Pons (tissue), 1 donor: ENCODE results near the gene SLC19A1.

Experiments
- DNase-seq: peaks from one replicate; pipeline ENCODE4 v3.0.0-alpha.2; 2016; ENCODE audit warnings: low spot score

Gene SLC19A1

DNA sequence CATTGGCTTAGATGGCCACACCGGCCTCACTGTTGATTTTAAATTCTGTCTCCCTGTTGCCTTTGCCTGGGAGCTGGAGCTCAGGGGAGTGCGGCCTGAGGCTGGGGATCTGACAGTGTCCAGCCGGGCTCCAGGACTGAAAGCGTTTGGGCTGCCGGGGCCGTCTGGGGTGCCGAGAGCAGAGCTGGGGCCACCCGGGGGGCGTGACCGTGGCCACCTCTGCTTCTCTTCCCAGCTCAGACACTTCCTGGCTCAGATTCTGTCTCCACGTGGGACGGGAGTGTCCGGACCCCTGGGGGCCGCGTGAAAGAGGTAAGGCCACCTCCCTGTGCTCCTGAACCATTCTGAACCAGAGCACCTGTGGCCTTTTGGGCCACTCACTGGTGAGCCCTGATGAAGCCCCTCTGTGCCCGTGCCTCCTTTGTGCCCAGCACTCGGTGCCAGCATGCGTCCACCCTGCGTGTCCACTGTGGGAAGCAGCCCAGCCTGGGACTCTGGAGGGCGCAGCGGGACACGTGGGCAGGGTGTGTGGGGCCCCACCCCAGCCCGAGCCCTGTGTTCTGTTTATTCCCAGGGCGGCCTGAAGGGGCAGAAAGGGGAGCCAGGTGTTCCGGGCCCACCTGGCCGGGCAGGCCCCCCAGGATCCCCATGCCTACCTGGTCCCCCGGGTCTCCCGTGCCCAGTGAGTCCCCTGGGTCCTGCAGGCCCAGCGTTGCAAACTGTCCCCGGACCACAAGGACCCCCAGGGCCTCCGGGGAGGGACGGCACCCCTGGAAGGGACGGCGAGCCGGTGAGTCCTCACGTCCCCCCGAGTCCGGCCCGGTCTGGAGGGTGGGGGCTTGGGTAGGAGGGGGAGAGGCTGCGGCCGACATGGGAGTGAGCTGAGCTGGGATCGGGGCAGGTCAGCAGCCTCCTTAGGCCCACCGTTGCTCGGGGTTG lies 64.8 kb downstream of the SLC19A1 start:
- DNase-seq = no peak

DNA sequence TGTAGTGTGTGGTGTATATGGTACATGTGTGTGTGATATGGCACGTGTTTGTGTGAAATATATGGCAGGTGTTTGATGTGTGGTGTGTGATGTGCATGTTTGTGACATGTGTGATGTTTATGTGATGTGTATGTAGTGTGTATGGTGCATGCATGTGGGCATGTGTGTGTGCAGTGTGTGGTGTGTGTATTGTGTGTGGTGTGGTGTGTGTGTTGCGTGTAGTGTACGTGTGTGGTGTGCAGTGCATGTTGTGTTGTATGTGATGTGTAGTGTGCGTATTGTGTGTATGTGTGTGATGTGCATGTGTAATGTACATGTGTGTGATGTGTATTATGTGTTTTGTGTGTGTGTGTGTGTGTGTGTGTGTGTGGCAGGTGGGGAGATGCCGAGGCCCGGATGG lies 65.7 kb downstream of the SLC19A1 start:
- no peak for DNase-seq

DNA sequence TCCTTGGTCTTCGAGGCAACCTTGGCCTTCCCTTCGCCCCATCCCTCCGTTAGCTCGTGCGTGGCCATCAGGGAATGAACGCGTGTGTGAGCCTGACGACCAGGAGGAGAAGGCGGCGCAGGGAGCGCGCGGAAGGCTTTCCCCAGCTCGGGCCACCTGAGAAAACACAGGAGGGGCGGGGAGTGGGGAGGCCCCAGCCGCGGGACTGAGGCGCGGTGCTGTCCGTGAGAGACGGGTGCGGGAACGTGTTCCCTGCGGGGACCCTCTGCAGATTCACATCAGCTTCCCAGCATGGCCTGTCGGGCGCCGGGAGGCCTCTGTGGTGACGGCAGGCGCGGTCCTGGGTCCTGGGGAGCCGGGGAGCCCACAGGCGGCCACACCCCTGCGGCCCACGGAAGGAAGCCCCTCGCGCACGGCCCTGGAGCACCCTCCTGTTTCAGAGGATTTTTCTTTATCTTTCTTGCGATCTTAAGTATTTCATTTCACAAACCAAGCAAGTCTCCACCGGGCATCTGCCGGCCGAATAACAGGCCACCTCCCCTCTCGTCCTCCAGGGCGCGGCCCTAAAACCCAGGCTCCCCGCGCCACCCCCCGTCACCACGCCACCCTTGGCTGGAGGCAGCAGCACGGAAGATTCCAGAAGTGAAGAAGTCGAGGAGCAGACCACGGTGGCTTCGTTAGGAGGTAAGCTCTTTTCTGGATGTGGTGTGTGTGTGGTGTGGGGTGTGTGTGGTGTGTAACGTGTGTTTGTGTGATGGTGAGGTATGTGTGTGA lies 66.3 kb downstream of the SLC19A1 start:
- no peak for DNase-seq

DNA sequence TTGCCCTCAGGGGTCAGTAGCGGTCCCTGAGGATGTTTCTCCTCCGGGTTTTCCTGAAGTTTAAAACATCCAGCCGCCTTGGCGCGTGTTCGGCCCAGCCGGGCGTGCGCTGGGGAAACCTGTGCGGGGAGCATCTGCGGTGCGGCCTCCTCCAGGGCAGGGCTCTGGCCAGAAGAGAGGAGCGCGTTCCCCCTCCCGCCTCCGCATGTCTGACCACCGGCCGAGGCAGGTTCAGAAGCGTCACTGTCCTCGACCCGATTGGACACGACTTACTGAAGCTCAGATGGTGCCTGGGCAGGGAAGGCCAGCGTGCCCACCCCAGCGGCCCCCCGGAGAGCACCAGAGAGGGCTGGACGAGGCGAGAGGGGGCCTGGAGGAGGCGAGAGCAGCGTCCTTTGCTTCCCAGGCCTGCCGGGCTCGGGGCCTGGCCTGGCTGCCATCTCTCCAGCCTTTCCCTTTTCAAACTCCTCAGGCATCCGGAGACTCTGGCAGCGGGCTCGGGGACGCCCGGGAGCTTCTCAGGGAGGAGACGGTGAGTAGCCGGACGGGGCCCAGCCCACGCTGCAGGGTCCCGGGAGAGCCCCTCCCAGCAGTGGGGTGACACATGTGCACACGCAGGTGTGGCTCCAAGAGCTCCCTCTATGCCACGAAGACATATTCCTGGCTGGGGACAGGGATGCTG lies 67.1 kb downstream of the SLC19A1 start:
- DNase-seq = no peak

DNA sequence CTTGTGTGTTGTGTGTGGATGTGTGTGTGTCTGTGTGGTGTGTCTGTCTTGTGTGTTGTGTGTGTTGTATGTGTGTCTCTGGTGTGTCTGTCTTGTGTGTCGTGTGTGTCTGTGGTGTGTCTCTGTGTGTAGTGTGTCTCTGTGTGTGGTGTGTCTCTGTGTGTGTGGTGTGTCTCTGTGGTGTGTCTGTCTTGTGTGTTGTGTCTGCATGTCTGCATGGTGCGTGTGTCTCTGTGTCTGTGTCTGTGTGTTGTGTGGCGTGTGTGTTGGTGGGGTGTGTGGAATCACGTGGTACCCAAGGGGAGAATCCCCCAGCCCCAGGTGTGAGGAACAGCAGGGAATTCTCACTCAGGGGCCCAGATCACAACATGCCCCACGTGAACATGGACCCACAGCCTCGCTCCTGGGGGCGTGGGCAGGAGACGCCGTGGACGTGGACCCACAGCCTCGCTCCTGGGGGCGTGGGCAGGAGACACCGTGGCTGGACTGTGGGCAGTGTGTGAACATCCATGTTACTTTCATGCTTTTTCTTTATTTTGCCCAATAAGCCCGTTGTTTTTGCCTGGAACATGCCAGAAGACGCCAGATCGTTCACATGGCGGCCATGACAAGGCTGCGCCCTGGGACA lies 67.8 kb downstream of the SLC19A1 start:
- no peak for DNase-seq

DNA sequence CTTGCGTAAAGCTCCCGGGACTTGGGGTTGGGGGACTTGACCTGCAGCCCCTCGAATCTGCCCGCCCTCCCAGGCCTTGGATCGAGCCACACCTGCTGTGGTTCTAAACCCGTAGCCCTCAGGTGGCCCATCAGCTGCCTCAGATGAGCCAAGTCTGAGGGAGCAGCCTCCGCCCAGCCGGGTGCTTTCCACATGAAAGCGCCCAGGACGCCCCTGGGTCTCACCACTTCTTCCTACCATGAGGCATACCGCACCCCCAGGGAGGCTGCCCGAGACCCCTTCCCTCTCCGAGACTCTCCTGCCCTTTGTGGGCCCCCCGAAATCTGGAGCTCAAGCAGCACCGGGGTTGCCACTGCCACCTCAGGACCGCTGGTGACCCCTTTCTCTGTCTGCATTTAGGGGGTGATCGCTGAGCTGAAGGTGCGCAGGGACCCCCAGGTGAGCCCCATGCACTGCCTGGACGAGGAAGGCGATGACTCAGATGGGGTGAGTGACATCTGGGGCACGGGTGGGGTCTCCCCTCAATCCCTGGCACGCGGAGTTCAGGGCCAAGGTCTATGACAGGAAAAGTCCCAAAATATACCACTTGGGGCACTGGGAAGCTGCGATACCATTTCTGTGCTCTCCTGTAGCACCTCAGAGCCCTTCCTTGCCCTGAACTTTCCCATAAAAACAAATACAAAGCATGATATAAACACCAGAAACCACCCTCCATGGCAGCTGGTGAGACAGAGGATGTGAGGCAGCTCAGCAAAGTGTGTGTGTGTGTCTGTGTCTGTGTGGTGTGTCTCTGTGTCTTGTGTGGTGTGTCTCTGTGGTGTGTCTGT lies 68.5 kb downstream of the SLC19A1 start:
- DNase-seq = no peak

DNA sequence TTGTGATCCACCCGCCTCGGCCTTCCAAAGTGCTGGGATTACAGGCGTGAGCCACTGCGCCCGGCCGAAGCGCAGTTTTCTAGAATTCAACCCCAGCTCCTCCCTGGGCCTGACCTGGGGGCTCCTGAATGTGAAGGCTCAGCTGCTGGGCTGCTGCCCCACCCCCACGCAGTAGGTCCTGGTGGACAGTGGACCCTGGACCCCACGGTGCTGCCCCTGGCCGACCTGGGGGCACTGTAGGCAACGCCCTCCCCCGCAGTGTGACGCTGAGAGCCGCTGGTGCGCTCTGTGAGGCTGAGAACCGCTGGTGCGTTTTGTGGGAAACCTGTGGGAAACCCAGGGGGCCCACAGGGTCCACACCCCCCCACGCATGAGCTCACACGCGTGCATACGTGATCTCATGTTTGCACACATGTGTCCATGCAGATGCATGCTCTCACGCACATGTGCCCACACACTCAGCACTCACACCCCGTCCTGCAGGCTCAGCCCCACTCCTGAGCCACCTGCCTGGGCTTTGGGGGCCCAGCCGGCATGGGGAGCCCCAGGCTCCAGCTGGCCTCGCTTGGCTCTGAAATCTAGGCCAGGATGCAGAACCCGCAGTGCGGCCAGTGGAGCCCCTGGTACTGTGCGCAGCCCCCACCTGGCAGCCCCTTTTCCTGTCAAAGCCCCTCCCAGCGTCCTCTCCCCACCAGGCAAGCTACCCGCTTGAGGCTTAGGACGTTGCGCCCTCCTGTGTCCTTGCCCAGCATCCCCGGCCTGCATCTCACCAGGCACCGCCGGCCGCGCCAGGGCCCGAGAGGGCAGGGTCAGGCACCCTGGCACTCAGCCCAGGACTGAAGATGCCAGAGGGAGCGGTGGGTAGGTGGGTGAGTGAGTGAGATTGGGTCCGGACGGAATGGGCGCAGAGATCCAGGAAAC lies 69.5 kb downstream of the SLC19A1 start:
- DNase-seq = peak; percentile 67

DNA sequence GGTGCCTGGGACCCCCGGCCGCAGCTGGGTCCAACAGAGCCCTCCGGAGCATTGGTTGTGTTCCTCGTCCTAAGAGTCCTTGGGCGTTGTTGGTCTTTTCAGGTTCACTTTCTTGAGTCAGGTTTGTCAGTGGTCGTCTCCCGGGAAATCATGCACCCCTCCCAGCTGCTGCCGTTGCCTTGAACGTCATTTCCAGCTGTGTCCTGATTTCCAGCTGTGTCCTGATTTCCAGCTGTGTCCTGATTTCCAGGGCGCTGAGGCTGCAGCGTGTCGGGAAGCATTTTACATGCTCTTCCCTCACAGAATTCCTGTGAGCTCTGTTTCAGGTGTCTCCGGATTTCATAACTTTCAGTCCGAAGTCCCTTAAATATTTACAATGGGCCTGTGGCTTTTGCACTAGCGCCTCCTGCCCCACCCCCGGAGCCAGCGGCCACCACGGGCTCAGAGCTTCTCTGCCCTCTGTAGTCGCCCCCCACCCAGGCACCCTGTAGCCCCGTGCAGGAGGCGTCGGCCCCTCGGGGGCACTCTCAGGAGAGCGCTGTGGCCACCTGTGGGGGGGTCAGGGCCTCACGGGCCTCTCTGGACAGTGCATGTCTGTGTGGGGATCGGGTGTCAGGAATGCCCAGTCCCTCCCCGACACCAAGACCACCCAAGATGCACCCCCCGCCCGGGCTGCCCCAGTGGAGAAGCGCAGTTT lies 70.6 kb downstream of the SLC19A1 start:
- no peak for DNase-seq

DNA sequence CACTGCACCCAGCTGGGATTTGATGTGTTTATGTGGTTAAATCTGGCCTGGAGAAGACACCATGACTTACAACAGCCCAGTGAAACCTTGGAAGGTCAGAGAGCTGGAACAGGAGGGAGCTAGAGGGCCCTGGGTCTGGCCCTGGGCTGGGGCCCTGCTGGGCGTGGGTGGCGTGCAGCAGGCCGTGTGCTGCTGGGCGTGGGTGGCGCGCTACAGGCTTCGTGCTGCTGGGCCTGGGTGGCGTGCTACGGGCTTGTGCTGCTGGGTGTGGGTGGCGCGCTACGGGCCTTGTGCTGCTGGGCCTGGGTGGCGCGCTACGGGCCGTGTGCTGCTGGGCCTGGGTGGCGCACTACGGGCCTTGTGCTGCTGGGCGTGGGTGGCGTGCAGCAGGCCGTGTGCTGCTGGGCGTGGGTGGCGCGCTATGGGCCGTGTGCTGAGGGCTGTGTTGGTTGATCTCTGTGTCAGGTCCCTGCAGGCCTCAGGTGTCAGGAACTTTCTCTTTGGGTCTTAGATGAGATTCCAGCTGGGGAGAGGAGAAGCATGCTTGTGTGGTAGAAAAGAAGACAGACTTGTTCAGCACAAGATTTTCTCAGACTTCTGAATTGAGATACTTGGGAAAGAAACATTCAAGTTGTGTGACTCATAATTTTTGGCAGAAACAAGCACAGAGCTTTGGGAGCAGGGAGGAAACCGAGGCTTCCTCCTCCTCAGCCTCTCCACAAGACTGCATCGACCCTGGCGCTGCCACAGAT lies 71.3 kb downstream of the SLC19A1 start:
- no peak for DNase-seq

DNA sequence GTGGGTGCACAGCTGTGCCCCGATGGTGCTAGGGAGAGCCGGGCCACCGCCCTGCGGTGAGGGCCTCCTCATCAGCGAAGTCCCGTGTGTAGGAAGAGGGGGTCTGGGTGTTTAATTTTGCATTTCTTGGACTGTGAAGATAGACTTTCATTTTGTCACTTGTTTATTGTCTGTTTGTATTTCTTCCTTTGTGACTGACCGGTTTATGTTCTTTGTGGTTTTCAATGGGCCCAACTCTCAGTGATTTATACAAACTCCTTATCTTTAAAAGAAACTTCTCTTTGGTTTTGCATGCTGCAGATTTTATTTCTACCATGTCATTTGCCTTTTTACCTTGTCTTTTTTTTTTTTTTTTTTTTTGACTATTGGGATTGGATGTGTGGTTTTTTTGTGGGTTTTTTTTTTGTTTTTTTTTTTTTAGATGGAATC lies 72.1 kb downstream of the SLC19A1 start:
- no peak for DNase-seq

DNA sequence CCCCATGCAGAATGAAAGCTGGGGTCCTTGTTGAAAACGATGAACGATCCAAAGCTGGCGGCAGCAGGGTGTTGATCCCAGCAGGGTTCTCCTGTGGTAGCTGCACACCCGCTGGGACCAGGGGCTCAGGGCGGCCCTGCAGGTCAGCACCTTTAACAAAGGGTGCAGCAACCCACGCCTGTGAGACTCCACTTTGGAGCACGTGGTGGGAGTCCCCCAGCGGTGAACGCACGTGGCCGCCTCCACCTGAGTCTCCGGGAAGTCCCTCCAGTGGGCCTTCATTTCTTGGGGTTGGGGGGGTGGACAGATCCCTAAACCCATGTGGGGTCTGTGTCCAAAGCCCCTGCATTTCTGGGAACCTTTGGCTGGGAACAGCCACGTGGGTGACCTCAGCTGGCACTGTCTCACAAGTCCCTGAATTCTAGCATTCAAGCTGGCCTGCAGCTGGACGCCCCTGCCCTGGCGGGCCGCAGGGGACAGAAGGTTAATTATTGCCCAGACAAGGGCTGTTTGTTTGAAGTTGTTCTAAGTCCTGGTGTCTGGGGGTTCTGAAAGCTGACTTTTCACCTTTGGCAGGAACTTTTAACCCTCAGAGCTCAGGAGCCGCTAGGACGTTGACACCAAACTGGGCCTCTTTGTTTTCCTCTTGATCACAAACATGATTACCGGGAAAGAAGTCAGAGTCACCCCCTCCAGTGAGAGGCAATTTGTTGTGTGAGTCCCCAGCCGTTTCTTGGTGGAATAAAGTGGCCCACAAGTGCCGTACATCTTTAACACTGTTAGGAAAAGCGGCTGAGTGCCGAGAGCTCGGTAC lies 72.8 kb downstream of the SLC19A1 start:
- DNase-seq = peak; percentile 95

DNA sequence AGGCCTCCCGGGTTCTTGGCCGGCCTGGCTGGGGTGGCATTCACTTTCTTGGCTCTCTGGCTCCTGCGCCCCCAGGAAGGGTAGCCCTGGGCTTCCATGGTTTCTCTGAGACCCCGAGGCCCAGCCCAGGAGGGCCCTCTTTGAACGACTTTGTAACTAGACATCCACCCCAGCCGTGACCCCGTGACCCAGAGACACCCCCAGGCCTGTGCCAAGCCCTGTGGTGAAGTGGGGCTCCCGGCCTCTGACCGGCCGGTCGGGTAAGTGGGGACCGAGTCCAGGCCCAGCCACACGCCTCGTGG lies 73.3 kb downstream of the SLC19A1 start:
- no peak for DNase-seq

DNA sequence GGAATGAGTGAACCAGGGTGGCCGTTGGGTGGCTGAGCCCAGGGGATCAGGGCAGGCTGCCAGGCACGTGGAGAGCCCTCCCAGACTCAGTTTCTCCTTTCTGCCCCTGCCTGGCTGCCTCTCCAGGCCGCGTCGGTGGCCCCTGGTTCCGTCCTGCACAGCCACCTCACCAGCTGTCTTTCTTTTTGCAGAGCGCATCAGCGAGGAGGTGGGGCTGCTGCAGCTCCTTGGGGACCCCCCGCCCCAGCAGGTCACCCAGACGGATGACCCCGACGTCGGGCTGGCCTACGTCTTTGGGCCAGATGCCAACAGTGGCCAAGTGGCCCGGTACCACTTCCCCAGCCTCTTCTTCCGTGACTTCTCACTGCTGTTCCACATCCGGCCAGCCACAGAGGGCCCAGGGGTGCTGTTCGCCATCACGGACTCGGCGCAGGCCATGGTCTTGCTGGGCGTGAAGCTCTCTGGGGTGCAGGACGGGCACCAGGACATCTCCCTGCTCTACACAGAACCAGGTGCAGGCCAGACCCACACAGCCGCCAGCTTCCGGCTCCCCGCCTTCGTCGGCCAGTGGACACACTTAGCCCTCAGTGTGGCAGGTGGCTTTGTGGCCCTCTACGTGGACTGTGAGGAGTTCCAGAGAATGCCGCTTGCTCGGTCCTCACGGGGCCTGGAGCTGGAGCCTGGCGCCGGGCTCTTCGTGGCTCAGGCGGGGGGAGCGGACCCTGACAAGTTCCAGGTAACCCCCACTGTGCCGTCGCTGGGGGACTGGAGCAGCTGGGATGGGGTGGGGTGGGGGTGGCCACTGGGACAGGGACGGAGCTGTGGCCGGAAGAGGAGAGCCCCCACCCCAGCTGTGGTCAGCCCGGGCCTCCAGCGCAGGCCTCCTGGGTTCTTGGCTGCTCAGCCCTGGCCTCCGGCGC lies 73.9 kb downstream of the SLC19A1 start:
- DNase-seq = no peak

DNA sequence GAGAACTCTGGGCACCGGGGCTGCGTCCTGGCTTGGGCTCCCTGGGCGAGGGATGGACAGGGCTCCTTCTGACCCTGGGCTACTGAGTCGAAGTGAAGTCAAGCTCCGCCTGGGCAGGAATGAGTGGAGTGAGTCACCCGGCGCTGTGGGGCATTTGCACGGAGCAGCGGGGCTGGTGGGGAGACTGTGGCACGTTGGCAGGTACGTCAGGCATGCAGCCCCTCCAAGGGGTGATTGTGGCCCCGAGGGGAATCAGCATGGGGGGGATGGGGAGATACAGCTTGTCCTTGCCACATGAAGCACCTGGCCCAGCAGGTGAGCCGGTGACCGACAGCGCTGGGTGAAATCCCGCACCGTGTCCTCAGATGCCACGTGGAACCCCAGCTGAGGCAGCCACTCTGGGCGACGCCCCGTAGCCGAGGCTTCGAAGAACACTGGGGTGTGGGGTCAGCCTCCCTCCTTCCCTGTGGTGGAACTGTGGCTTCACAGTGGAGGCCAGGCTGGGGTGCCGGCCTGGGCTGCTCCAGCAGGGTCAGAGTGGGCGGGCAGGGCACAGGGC lies 74.9 kb downstream of the SLC19A1 start:
- no peak for DNase-seq

DNA sequence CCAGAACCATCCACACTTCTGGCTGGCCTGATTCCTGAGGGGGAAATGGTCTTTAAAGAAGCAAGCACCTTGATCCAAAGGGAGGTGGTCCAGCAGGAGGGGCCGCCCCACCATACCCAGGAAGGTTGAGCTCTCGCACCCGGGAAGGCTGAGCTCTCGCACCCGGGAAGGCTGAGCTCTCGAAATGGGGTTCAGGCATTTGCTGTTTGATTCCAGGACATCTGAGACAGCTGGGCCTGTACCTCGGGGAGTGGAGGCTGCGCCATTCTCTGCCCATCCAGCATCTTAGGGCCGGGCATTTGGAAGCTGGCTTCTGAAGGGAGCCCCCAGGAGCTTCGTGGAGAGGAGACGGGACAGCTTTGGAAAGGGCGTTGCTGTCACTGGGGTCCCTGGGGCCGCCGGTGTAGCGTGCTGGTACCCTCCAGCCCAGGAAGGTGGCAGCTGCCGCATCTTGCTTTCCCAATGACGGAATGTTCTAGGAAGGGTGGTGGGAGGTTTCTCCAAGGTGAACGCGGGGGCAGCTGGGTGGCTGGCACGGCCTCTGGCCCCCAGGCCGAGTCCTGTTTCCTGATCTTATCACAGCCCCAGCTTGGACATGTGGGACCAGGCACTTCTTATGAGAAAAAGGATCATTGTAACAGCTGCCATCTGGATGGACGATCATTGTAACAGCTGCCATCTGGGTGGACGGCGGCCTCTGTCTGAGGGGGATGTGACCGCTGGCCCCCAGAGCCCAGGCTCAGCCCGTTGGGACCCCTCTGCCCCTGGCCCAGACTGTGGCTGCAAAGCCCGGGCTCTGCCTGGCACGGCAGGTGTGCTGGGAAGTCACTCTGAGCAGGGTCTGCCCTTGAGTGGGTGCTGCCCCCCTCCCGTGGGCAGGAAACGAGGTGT lies 75.7 kb downstream of the SLC19A1 start:
- DNase-seq = peak; percentile 77
